GM21528 (cell line): ENCODE data around the gene SPATA46.
A peak's percentile ranks its signal among the peaks of the same experiment; 100 is the strongest.

Source experiments
- ATAC-seq: cut with Tn5 transposase; IDR thresholded peaks from one replicate; pipeline ENCODE4 v1.9.1; 2021; ENCODE audit warnings: mild to moderate bottlenecking, moderate library complexity; ENCODE audit not compliant: unreplicated experiment, low FRiP score

SPATA46 gene

GRCh38 chr1:162375463-162375862, 1.2 kb downstream of the SPATA46 start:
- ATAC-seq, result no peak

GRCh38 chr1:162374406-162374805, 2.2 kb downstream of the SPATA46 start:
- no peak for ATAC-seq

DNA sequence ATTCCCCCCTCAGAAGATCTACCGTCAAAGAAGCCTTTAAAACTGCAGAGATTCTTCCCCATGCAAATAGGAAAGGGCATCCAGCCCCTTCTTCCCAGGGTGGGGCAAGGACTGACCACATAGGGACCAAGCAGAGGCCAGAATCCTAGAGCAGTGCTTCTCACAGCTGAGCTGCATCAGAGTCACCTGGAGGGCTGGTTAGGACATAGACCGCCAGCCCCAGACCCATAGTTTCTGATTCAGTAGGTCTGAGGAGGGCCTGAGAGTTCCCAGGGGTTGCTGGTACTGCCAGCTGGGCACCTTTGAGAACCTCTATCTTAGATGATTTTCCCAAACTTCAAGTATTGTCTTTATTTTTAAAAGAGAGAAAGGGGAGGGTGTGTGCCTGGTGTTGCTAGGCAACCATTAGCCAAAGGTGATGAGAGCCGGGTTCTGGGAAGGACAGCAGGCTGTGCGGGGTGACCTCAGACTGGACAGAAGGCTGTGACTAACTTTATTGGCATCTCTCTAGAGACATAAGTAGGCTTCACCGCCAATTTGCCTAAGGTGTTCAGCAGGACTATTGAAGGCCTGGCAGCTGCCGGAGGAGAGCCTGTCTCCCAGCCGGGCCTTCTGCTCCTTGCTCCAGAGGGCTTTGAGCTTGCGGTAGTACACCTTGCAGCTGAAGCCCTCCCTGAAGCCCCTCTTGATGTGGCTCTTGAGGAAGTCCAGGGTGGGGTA, 3.0 kb downstream of the SPATA46 start:
- ATAC-seq, result no peak

GRCh38 chr1:162373072-162373427, 3.6 kb downstream of the SPATA46 start:
- ATAC-seq, result no peak

- ATAC-seq, result no peak
Measured at GRCh38 chr1:162372159-162373071, 4.2 kb downstream of the SPATA46 start.

DNA sequence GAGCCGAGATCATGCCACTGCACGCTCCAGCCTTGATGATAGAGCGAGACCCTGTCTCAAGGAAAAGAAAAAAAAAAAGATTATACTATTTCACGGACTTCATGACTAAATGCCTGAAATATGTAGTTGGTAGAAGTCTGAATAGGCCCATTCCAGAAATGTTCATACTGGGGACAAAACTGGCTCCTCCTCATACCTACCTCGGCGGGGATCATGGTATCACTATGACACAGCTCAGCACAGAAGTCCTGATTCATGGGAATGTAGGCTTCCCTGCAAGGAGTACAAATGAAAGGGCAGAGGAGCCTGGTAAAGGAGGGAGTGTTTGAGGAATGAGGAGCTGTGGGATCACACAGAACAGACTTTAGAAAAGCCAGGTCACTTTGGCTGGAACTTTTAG, 5.0 kb downstream of the SPATA46 start:
- ATAC-seq, result no peak

GRCh38 chr1:162370721-162371120, 5.9 kb downstream of the SPATA46 start:
- no peak for ATAC-seq

GRCh38 chr1:162370161-162370560, 6.5 kb downstream of the SPATA46 start:
- no peak for ATAC-seq

DNA sequence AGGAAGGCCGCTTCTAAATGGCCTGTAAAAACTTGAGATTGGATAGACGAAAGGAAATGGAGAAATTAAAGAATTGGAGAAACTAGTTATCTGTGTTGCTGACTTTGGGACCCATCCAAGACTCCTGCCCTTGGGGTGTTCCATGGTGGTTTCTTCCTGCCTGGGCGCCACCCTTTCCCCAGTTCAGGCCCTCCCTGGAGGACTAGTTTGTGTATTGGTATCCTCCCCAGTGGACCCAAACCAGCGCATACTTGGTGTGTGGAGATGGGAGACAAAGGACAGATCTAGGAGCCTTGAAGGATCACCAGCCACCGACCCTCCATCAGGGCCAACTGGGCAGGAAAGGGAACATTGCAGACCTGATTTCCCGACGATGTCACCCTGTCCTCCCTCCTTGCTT, 7.1 kb downstream of the SPATA46 start:
- no peak for ATAC-seq

- ATAC-seq, result no peak
Measured at GRCh38 chr1:162368451-162368850, 8.2 kb downstream of the SPATA46 start.

GRCh38 chr1:162367772-162368171, 8.9 kb downstream of the SPATA46 start:
- ATAC-seq, result no peak

GRCh38 chr1:162367073-162367472, 9.6 kb downstream of the SPATA46 start:
- no peak for ATAC-seq

- ATAC-seq, result no peak
Measured at GRCh38 chr1:162366671-162367070, 10.0 kb downstream of the SPATA46 start.

GRCh38 chr1:162366149-162366548, 10.5 kb downstream of the SPATA46 start:
- no peak for ATAC-seq

DNA sequence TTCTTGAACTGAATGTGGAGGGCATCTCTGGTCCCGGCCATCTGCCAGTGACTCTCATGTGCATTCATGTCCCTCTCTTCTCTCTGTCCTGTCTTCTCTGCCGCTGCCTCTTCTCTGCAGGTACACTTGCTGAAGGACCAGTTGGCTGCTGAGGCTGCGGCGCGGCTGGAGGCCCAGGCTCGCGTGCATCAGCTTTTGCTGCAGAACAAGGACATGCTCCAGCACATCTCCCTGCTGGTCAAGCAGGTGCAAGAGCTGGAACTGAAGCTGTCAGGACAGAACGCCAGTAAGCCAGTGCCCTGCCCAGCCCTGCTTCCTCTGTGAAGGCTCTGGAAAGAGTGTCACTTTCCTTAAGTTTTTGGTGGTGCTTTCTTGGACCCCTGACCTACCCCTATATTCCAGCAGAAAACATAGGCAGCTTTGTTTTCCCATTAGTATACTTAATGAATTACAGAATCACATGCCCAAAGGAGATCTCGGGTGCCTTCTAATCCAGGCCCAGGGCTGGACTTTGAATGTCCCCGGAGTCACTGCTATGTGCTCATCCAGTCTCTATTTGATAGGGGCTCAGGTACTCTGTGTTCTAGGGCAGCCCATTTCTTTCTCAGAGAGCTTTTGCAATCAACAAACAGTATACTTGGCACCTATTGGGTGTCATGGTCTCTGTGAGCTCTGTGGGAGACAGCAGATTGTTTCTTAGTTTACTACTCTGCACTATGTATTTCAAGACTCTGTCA, 11.2 kb downstream of the SPATA46 start:
- no peak for ATAC-seq

- no peak for ATAC-seq
Measured at GRCh38 chr1:162364498-162364897, 12.2 kb downstream of the SPATA46 start.

GRCh38 chr1:162363823-162364222, 12.8 kb downstream of the SPATA46 start:
- ATAC-seq, result no peak

DNA sequence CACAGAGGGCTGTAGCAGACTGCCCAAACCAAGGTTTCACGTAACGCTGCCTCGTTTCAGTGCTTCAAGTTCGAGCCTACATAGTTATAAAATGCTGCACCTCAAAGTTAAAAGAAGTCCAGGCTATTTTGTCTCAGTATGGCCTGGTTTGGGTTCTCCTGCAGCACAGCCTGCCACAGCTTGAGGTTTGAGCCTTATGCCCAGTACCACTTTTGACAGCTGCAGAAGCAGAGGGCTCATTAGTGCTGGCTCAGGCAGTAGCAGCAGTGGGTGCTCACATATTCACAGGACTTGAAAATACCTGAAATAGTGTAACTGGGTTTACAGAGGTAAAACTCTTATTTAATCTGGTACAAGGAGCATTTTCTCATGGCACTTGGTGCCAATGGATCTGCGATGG, 15.3 kb downstream of the SPATA46 start:
- ATAC-seq, result peak; percentile 44

- ATAC-seq, result no peak
Measured at GRCh38 chr1:162360874-162361260, 15.8 kb downstream of the SPATA46 start.

GRCh38 chr1:162360237-162360873, 16.3 kb downstream of the SPATA46 start:
- ATAC-seq, result no peak
